Thyroid gland (tissue), 4 donors: ENCODE measurements around the gene TMEM256.

Source experiments
- CTCF ChIP-seq, 6 experiments: fragments of 200-600 bp in 3 of 6; fragments of 450-650 bp in 3 of 6; sonication (generic) in 3 of 6; IDR thresholded peaks; one replicate each; pipeline ENCODE4 v1.5.1; 2016 to 2019; ENCODE audit warnings: antibody characterized with exemption in 6 of 6, mild to moderate bottlenecking in 2 of 6, inconsistent platforms in 1 of 6, moderate library complexity in 1 of 6
- POLR2A ChIP-seq, 2 donors: fragments of 450-650 bp; IDR thresholded peaks; one replicate each; pipeline ENCODE4 v1.6.1; 2017; ENCODE audit warnings: antibody characterized with exemption in 2 of 2, mild to moderate bottlenecking in 2 of 2, moderate library complexity in 1 of 2

GRCh38 chr17:7367918-7368598, 35.8 kb downstream of the TMEM256 start:
- TF ChIP-seq CTCF (IDR thresholded peaks at IDR 0.05) (no peak), POLR2A (IDR thresholded peaks at IDR 0.05) (no peak)
